Right renal cortex interstitium (tissue), 3 donors: ENCODE measurements around the gene FPR2. TPM values are rescaled to one million over a fixed set of nuclear protein-coding genes. Genes with fewer than 3 reads are reported as not detected.
"Not testable (repeated sequence)": the region's sequence is repeated elsewhere in the genome, so short reads cannot be mapped to it uniquely, and the experiment has no call there.

Source experiments
- DNase-seq, 3 donors: peaks; one replicate each; pipeline ENCODE4 v3.0.0-alpha.2; 2013; ENCODE audit warnings: low read depth in 3 of 3, low spot score in 2 of 3
- polyA plus RNA-seq, 3 donors: library from polyadenylated mRNA; unstranded; fragments of 120-200 nt; gene quantifications; one replicate each; pipeline ENCODE4 v1.2.1, GENCODE V29; 2013; ENCODE audit not compliant: insufficient read length in 3 of 3

Gene FPR2
- polyA plus RNA-seq, 3 donors = 0.18 to 0.21 TPM; not detected in 1

- DNase-seq = no peak
Observed at GRCh38 chr19:51739466-51740213, 21.3 kb upstream of the FPR2 start.

GRCh38 chr19:51740356-51740755 is 20.6 kb upstream of the FPR2 start:
- no peak for DNase-seq

DNA sequence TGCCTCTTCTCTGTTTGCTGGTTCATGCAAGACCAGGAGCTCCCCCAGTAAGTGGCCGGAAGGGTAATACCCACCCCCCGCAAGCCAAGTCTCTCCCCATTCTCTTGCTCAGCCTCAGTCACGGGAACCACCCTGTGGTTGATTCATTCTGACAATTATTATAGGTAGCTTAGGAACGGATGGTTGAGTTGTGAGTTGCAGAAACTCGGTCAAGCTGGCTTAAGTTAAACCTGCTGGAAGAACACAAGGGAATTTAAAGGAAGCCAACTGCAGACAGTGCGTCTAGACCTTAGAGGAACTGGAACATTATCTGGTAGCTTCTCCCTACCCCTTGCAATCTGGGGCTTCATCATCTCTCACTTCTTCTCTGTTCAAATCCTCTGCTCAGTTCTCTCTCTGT is 18.2 kb upstream of the FPR2 start:
- DNase-seq = no peak

DNA sequence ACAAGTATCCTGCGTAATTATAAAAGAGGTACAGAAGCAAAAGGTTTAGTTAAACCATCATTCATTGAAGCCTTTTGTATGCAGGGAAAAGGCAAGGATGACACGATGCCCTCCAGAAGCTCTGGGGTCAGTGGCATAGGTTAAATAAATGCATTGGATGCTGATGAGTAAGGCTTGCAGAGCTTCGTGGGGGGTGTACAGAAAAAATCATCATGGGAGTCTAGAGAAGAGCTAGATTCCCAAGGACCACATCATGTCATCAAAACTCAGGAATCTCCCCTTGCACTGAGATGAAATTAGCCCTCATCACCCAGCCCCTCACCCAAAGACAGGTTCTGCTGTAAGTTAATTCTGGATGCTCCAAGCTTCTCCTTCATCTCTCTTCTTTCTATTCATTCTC is 17.6 kb upstream of the FPR2 start:
- DNase-seq = no peak

GRCh38 chr19:51746731-51747130 is 14.2 kb upstream of the FPR2 start:
- no peak for DNase-seq

- no peak for DNase-seq
Observed at GRCh38 chr19:51749979-51750378, 11.0 kb upstream of the FPR2 start.

DNA sequence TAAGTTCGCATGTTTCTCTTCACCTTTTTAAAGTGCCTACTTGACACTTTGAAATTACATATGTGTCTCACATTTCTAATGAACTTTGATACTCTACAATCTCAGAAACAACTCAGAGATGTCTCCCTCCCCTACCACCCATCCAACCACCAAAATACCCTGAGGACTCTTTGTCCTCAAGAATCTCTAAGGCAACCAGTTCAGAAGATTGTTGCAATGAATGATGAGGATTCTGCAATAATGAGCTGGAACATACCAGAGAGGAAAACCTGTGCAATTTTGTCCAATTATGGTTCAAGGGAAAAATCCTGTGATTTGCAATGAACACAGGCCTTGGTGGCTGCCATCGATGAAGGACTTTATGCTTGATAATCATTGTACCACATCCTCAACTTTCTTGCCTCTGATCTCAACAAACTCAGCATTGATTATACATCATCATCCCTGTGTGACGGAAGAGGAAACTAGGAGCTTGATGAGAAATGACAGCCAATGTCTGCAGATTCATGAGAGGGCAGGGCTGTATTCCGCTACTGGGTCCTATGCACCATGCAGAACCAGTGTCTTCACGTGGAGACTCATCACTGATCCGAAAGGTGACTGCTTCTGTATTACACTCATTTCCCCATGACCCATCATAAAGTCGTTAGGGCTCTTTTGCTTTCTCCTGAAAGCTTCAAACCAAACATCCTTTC is 10.4 kb upstream of the FPR2 start:
- DNase-seq = no peak

GRCh38 chr19:51751655-51752054 is 9.3 kb upstream of the FPR2 start, which contains the start of gene FPR1:
Gene FPR1 (minus strand): TSS chr19:51751878. CDS start chr19:51746994, 4,884 bp downstream.
- no peak for DNase-seq

- no peak for DNase-seq
Observed at GRCh38 chr19:51754109-51754508, 6.9 kb upstream of the FPR2 start.

DNA sequence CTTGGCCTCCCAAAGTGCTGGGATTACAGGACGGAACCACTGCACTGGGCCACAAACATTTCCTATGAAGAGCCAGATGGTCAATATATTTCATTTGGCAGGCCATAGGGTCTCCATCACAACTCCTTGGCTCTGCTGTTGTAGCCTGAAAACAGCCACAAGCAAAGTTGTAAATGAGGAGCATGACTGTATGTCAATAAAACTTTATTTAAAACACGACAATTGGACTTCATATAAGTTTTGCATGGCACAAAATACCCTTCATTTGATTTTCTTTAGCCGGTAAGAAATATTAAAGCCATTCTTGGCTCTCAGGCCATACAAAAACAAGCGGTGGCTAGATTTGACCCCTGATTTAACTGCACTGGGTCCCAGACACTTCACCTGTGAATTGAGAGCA is 6.2 kb upstream of the FPR2 start:
- no peak for DNase-seq

DNA sequence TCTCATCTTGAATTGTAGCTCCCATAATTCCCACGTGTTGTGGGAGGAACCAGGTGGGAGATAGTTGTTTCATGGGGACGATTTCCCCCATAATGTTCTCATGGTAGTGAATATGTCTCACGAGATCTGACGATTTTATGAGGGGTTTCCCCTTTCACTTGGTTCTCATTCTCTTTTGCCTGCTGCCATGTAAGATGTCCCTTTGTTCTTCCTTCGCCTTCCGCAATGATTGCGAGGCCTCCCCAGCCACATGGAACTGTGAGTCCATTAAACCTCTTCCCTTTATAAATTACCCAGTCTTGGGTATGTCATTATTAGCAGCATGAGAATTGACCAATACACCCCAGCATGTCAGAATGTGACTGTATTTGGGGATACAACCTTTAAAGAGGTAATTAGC is 5.4 kb upstream of the FPR2 start:
- DNase-seq = no peak

DNA sequence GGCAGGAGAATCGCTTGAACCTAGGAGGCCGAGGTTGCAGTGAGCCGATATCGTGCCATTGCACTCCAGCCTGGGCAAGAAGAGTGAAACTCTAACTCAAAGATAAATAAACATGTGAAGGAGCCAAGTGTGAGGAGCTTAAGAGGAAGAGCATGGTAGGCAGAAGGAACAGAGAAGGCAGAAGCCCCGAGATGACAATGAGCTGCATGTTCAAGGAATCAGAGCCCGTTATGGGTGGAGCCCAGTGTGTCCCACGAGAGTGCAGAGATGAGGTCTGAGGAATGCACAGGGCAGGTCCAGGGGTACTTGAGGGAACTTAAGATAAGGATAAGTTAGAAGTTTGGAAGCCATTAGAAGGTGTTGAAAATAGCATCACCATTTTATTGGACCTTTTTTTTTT is 716 bp downstream of the FPR2 start:
- no peak for DNase-seq

- DNase-seq = no peak
Observed at GRCh38 chr19:51765086-51765485, 4.1 kb downstream of the FPR2 start.

GRCh38 chr19:51766461-51766860 is 5.5 kb downstream of the FPR2 start:
- DNase-seq = no peak

GRCh38 chr19:51771376-51772130 is 10.6 kb downstream of the FPR2 start:
- no peak for DNase-seq

- DNase-seq = no peak
Observed at GRCh38 chr19:51772977-51773376, 12.0 kb downstream of the FPR2 start.

DNA sequence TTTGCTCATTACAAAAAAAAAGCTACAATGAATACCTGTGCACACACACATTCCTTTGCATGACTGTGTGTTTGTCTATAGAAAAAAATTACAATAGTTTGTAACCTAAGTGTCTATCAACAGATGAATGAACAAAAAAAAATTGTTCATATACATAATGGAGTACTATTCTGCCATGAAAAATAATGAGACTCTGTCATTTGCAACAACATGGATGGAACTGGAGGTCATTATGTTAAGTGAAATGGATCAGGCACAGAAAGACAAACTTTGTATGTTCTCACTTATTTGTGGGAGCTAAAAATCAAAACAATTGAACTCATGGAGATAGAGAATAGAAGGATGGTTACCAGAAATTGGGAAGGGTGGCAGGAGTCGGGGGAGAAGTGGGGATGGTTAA is 15.6 kb downstream of the FPR2 start:
- not testable (repeated sequence) for DNase-seq

DNA sequence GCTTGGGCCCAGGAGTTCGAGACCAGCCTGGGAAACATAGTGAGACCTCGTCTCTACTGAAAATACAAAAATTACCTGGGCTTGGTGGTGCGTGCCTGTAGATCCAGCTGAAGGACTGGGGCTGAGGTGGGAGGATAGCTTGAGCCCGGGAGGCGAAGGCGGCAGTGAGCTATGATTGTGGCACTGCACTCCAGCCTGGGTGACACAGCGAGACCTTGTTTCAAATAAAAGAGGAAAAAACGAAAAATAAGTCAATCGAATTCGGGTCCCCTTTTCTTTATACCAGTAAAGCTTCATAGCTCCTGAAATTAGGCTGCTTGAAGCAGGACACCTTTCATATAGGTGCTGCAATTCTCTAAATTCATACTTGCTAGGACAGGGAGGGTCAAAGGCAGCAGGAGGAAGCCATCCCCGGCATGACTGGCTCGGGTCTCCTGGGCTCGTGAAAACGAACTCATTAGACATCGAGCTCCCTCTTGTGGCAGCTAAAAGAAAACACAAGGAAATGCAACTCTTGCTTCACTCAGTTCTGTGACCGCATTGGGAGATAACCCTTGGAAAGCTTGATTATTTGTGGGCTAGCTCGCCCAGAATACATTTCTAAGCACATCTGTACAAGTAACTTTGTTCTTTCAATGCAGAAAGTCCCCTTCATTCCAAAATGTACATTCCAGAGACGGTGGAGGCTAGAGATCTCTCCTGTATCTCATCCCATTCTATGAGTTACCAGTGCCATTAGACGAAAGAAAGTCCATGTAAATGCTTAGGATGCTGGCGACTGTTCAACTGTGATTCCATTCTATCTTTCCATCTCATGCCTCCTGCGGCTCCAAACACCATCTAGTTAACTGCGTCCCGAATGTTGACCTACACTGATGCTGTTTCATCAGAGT is 16.8 kb downstream of the FPR2 start:
- DNase-seq = peak; percentile 54 to 67 (median 58)

- no peak for DNase-seq
Observed at GRCh38 chr19:51779181-51779580, 18.2 kb downstream of the FPR2 start.

GRCh38 chr19:51779703-51780102 is 18.7 kb downstream of the FPR2 start:
- no peak for DNase-seq

- no peak for DNase-seq
Observed at GRCh38 chr19:51780270-51780669, 19.3 kb downstream of the FPR2 start.
